NCI-H1105 treated with DMSO at 0.1 percent for 48 hours (cell line): ENCODE measurements around the gene IL1B.

ENCODE experiments used
- DNase-seq: peaks from one replicate; lab custom pipeline; 2025; lab: John Stamatoyannopoulos, UW

Gene IL1B

GRCh38 chr2:112803691-112804521 is 32.7 kb downstream of the IL1B start:
- DNase-seq: no peak

- DNase-seq: no peak
Measured at GRCh38 chr2:112800881-112801583, 35.5 kb downstream of the IL1B start.

GRCh38 chr2:112798979-112799975 is 37.3 kb downstream of the IL1B start:
- no peak for DNase-seq

- no peak for DNase-seq
Measured at GRCh38 chr2:112796486-112796885, 40.1 kb downstream of the IL1B start.

GRCh38 chr2:112795774-112796173 is 40.8 kb downstream of the IL1B start:
- DNase-seq: no peak

- DNase-seq: no peak
Measured at GRCh38 chr2:112794841-112795240, 41.7 kb downstream of the IL1B start.

GRCh38 chr2:112794131-112794733 is 42.3 kb downstream of the IL1B start:
- DNase-seq: no peak

GRCh38 chr2:112793449-112793978 is 43.1 kb downstream of the IL1B start:
- DNase-seq: no peak

GRCh38 chr2:112792419-112792818 is 44.2 kb downstream of the IL1B start:
- DNase-seq: no peak

GRCh38 chr2:112791693-112792230 is 44.8 kb downstream of the IL1B start:
- DNase-seq: no peak

- no peak for DNase-seq
Measured at GRCh38 chr2:112791019-112791418, 45.6 kb downstream of the IL1B start.

- no peak for DNase-seq
Measured at GRCh38 chr2:112790305-112790704, 46.3 kb downstream of the IL1B start.

- DNase-seq: no peak
Measured at GRCh38 chr2:112789186-112789585, 47.4 kb downstream of the IL1B start.

GRCh38 chr2:112788653-112789052 is 47.9 kb downstream of the IL1B start:
- no peak for DNase-seq

- no peak for DNase-seq
Measured at GRCh38 chr2:112787729-112788393, 48.7 kb downstream of the IL1B start.

GRCh38 chr2:112787294-112787693 is 49.3 kb downstream of the IL1B start:
- no peak for DNase-seq

GRCh38 chr2:112784199-112785189 is 52.1 kb downstream of the IL1B start, which contains the start of gene IL1A:
Gene IL1A, minus strand, starts transcription at chr2:112784493. Its CDS starts 723 bp downstream, at chr2:112783770.
- no peak for DNase-seq

- DNase-seq: no peak
Measured at GRCh38 chr2:112783187-112783714, 53.3 kb downstream of the IL1B start.

- DNase-seq: no peak
Measured at GRCh38 chr2:112782234-112782799, 54.3 kb downstream of the IL1B start.
